Forelimb muscle (tissue), 1 donor: Measurements from ENCODE around the gene ZCWPW2. TPM values are rescaled to one million over a fixed set of nuclear protein-coding genes. Genes with fewer than 3 reads are reported as not detected.
A peak's percentile ranks its signal among the peaks of the same experiment; 100 is the strongest.

ENCODE experiments used
- DNase-seq: peaks from one replicate; pipeline ENCODE4 v3.0.0-alpha.2; 2013; ENCODE audit warnings: low read depth
- polyA plus RNA-seq: library from polyadenylated mRNA; unstranded; fragments of 120-200 nt; gene quantifications from one replicate; pipeline ENCODE4 v1.2.1, GENCODE V29; 2013; ENCODE audit not compliant: insufficient read length

ZCWPW2 gene
- polyA plus RNA-seq, 1 donor = 1.7 TPM

GRCh38 chr3:28376424-28376823, 27.9 kb downstream of the ZCWPW2 start:
- DNase-seq = peak; percentile 80

- no peak for DNase-seq
Measured at GRCh38 chr3:28386049-28386448, 37.5 kb downstream of the ZCWPW2 start.

GRCh38 chr3:28388978-28389377, 40.5 kb downstream of the ZCWPW2 start:
- DNase-seq = no peak

- no peak for DNase-seq
Measured at GRCh38 chr3:28399206-28399605, 50.7 kb downstream of the ZCWPW2 start.

- no peak for DNase-seq
Measured at GRCh38 chr3:28406241-28406640, 57.7 kb downstream of the ZCWPW2 start.

- no peak for DNase-seq
Measured at GRCh38 chr3:28449398-28449797, 100.9 kb downstream of the ZCWPW2 start.

- DNase-seq = no peak
Measured at GRCh38 chr3:28462866-28463265, 114.3 kb downstream of the ZCWPW2 start.

- no peak for DNase-seq
Measured at GRCh38 chr3:28467414-28467813, 118.9 kb downstream of the ZCWPW2 start.

- DNase-seq = peak; percentile 19
Measured at GRCh38 chr3:28476194-28476593, 127.7 kb downstream of the ZCWPW2 start.

GRCh38 chr3:28476764-28477163, 128.2 kb downstream of the ZCWPW2 start:
- no peak for DNase-seq

- no peak for DNase-seq
Measured at GRCh38 chr3:28485164-28485563, 136.6 kb downstream of the ZCWPW2 start.

GRCh38 chr3:28495301-28495700, 146.8 kb downstream of the ZCWPW2 start:
- no peak for DNase-seq

GRCh38 chr3:28502397-28502937, 153.9 kb downstream of the ZCWPW2 start:
- no peak for DNase-seq

- no peak for DNase-seq
Measured at GRCh38 chr3:28504976-28505375, 156.5 kb downstream of the ZCWPW2 start.

GRCh38 chr3:28521663-28522062, 173.1 kb downstream of the ZCWPW2 start:
- DNase-seq = no peak

- DNase-seq = no peak
Measured at GRCh38 chr3:28542351-28542750, 193.8 kb downstream of the ZCWPW2 start.

GRCh38 chr3:28544236-28544635, 195.7 kb downstream of the ZCWPW2 start:
- no peak for DNase-seq

GRCh38 chr3:28544831-28545230, 196.3 kb downstream of the ZCWPW2 start:
- no peak for DNase-seq

GRCh38 chr3:28547677-28548076, 199.2 kb downstream of the ZCWPW2 start:
- no peak for DNase-seq

- DNase-seq = no peak
Measured at GRCh38 chr3:28553175-28553574, 204.7 kb downstream of the ZCWPW2 start.

GRCh38 chr3:28556195-28556594, 207.7 kb downstream of the ZCWPW2 start:
- DNase-seq = no peak

GRCh38 chr3:28564211-28564610, 215.7 kb downstream of the ZCWPW2 start:
- DNase-seq = no peak

GRCh38 chr3:28569357-28569756, 220.8 kb downstream of the ZCWPW2 start:
- DNase-seq = no peak

- no peak for DNase-seq
Measured at GRCh38 chr3:28574036-28574435, 225.5 kb downstream of the ZCWPW2 start.
